ENCODE results near the gene NRXN2.

NRXN2 gene

GRCh38 chr11:64694821-64695365 lies 28.1 kb downstream of the NRXN2 start:
- DNase-seq: peak; percentile 9

DNA sequence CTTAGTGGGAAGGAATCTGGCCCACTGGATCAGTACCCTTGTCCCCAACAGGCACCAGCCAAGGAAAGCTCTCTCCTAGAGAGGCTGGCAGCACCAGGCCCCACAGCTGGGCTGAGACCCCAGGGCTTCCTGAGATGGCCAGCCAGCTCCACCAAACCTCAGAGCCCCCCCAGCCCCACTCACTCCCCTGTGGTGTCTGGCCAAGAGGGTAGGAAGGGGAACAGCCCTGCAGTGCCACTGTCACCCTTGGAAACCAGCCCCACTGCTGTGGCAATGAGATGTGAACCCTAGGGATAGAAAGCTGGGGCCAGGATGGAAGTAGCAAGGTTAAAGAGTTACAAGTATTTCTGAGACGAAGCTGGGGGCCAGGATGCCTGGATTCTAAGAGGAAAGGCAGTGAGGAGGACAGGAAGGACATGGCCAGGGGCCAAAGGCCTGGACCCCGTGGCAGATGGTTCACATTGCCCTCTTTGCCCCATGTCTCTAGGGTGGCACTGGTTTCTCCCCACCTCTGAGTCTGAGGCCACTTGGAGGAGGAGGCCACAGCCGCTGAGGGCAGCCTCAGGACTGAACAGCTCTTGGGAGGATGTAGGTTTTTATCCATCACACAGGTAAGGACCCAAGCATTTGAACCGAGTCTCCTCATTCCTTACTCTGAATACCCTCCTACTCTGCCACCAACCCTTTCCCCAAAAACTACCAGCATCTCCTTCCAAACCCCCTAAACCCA lies 28.8 kb downstream of the NRXN2 start:
- DNase-seq: no peak

- DNase-seq: no peak
Measured at GRCh38 chr11:64692764-64693331, 30.1 kb downstream of the NRXN2 start.

- no peak for DNase-seq
Measured at GRCh38 chr11:64691543-64691942, 31.5 kb downstream of the NRXN2 start.

DNA sequence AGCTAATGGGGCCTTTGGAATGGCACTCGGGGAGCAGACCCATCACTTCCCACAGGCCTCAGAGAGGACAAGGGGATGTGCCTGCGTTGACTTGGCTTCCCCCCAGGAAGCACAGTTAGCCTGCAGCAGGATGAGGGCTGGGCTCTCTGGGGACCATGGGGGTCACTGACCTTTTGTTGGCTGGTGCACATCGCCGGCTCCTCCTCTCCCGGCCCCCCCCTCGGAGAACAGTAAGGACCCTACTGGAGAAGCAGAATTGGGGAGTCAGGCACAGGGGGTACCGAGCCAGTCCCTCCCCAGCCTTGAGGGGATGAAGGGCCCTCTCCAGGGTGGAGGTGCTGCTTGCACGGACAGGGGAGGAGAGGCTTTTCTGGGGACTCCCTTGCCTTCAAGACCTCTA lies 32.8 kb downstream of the NRXN2 start:
- no peak for DNase-seq

DNA sequence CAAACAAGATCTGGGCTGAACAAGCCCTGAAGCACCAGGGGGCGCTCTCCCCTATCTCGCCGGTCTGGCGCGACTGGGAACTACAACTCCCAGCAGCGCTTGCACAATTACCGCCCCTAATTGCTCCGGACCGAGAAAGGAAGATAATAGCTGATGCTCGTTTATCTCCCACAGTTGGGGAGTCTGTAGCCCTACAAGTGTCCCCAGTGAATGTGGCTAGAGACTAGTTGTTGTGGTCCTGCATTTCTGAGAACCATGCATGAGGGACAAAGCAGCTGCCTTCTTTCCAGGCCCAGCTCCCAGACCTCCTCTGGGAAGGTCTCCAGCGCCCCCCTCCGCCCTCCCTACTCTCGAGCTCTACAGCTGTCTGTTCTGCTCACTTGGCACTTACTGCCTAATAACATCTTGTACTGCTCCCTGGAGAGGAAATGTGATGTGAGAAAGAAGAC lies 34.4 kb downstream of the NRXN2 start:
- peak; percentile 90 for DNase-seq

DNA sequence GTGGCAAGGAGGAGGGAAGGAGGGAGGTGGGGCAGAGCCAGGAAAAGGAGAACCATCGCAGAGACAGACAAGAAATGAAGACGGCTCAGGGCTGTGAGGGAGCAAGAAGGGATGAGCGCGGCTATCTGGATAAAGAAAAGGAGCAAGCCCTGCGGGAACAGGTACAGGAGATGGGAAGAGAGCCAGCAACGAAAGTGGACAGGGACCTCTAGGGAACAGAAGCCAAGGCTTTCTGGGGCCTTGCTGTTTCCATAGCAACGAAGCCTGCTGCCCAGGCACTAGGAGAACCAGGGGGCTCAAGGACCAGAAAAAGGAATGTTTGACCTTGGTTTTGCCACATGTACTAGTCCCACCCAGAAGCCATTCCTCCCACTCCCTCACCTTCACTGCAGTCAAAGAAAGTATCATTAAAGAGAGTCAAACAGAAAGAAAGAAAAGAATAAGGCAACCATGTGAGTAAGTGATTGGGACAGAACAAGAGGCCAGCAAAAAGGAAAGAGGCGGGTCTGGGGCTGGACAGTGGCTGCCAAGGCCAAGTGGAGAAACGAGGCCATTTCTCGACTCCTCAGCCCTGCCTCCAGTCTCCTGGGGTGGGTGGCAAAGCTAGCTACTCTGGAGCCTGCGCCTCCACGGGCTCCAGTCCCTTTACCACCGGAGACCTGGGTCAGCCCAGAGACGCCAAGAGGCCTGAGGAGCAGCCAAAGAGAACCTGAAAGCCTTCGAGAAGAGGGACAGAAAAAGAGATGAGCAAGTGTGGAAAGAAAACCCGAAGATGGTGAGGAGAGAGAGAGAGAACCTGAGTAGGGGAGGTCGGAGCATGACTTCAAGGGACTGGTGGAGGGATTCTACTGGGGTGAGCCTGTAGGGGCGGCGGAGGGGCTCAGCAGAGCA lies 35.1 kb downstream of the NRXN2 start:
- no peak for DNase-seq

- DNase-seq: peak; percentile 77
Measured at GRCh38 chr11:64687204-64687603, 35.8 kb downstream of the NRXN2 start.

DNA sequence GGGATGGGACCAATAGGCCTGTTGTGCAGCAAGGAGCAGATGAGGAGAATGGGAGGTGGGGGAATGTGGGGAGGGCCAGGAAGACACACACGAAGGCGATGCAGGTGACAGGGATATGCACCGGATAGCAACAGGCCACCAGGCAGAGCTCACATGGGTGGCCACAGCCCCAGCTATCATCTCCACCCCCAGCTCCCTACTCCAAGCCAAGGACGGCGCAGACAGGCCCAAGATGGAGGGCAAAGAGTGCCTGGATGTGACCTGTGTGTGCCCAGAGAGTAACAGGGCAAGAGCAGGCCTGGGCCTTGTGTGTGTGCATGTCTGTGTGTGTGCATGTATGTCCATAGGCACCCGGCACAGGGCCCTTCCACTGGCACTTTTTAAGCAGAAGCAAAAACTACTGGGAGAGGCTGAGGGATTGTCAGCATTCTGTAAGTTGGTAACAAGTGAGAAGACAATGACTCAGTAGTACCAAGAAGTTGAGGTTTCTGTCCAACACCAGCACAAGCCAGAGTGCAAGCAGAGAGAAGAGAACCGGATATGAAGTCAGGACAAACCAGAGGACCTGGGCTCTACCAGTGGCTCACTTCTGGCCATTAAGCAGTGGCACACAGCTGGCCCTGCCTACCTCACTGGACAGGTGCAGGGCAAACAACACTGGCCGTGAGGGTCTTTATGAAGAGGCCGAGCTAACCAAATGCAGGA lies 36.4 kb downstream of the NRXN2 start:
- no peak for DNase-seq

GRCh38 chr11:64685536-64685935 lies 37.5 kb downstream of the NRXN2 start:
- DNase-seq: no peak

GRCh38 chr11:64684357-64684756 lies 38.6 kb downstream of the NRXN2 start:
- DNase-seq: no peak

DNA sequence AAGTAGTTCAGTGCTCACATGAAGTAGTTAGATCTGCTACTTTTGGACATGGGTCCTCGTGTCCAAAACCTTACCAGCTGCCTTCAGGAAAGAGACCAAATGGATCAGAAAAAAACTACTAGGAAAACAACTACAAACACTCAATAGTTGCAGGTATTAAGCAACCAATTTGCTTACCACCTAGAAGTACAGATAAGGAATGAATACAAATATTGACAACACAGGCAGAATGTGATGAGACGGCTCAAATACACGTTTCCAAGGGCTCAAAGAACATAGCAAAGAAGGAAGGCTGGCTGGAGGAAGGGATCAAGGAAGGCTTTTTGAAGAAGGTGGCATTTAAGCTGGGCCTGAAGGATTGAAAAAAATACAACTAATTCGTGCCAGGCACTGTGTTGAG lies 41.8 kb downstream of the NRXN2 start:
- no peak for DNase-seq

DNA sequence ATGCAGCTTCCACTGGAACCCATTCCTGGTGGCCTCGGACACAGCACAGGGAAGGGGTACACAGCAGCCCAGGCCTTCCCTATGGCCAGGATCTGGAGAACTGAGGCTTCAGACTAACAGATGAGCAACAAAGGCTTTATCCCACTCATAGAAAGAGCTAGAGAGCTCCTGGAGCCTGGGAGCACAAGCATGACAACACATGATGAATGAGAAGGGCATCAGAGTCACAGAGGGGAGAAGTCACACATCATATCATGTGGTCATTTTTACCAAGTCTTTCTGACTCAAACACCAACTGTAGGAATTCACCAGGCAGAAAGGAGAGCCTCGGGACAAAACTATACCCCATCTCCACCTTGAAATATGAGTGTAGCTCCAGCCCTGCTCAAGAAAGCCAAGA lies 43.2 kb downstream of the NRXN2 start:
- DNase-seq: no peak

- DNase-seq: no peak
Measured at GRCh38 chr11:64677441-64678023, 45.5 kb downstream of the NRXN2 start.

DNA sequence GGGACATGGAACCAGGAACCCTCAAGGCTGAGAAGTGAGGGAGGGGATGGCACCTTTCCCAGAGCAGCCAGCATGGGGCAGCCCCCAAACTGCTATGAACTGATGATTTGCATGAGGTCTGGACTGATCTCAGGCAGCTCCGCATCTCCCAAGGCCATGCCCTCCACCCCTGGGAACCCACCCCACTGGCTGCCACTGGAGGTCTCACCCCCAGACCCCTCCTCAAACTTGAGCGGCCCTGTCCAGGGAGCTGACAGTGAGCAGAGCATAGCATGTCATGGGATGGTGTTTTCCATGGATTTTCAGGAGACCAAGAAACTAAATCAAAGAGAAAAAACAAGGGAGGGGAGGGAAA lies 46.8 kb downstream of the NRXN2 start:
- DNase-seq: no peak

DNA sequence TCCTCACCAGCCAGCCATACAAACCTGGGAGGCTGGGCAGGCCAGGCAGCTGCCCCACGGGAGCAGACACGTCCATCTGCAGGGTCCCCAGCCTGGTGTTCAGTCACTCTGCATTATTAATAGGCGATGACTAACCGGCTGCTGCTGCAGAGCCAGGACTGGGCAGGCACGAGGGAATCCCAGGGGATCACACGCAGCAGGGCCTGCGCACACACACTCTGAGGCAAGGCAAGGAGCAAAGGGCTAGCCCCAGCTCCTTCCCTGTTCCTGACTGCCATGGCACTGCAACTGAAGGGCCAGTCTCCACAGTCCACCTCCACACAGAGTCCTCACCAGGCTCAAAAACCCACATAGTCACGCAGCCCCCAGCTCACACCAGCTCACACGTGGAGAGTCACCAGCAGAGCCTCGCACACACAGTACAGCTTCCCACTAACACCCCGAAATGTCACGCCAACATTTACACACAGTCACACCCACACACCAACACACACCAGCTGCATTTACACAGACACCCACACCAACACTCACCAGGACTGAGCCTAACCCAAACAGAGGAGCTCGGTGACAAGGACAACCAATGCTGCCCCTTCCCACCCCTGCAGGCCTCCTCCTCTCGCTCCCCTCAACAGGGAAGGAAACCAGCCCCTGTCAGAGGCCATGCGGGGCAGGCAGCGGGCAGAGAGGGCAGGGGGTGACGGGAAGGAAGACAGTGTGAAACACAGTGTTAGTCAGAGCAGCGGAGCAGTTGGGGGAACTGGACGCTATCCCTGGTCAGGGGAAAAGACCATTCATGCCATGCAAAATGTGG lies 47.3 kb downstream of the NRXN2 start:
- DNase-seq: peak; percentile 42

DNA sequence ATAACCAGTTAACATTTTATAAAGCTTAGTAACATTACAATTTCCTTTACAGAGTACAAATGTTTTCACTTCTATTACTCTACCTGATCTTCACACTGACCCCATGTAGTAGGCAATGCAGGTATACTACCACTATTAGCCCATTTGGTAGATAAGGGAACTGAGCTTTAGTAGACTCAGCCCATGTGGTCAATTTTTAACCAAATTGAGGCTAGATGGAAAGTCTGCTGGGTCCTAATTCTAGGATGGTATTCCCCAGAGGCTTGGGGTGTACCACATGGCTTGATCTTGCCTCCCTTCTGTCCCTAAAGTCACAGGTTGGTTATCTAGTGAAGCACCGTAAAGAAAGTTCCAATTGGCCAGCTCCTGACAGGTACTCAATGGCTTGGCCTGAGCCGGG lies 48.2 kb downstream of the NRXN2 start:
- no peak for DNase-seq

GRCh38 chr11:64673279-64673678 lies 49.7 kb downstream of the NRXN2 start:
- no peak for DNase-seq

- no peak for DNase-seq
Measured at GRCh38 chr11:64672875-64673274, 50.1 kb downstream of the NRXN2 start.

GRCh38 chr11:64670975-64671374 lies 52.0 kb downstream of the NRXN2 start:
- DNase-seq: no peak

DNA sequence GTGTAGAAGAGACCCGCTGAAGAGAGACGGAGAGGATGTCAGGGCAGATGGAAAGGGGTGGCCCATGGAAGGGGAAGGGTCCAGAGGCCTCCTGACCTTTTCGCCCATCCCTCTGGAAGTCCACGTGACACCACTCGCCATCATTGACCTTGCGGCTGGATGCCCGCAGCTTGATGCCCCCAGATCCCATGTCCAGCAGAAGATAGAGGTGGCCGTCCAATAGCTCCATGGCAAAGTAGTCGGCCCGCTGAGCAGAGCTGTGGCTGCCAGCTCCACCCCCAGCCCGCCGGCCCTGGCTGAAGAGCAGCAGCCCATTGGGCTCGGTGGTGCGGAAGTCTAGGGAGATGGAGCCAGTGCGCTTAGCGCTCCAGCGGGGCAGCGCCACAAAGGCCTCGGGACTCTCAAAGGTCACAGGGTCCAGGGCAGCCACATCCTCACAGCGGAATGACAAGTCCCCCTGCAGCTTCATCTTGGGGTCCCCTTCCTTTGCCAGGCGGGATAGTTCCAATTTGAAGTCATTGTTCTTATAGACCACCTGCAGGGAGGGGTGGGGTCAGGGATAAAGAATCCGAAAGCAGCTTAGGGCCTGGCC lies 55.7 kb downstream of the NRXN2 start:
- no peak for DNase-seq
